ENCODE measurements around the gene IFI27.

The IFI27 gene

GRCh38 chr14:94161058-94161457 is 50.5 kb downstream of the IFI27 start:
- no peak for DNase-seq

GRCh38 chr14:94161981-94162380 is 51.4 kb downstream of the IFI27 start:
- no peak for DNase-seq

- no peak for DNase-seq
Observed at GRCh38 chr14:94162466-94162865, 51.9 kb downstream of the IFI27 start.

GRCh38 chr14:94163796-94164195 is 53.3 kb downstream of the IFI27 start:
- DNase-seq = no peak

DNA sequence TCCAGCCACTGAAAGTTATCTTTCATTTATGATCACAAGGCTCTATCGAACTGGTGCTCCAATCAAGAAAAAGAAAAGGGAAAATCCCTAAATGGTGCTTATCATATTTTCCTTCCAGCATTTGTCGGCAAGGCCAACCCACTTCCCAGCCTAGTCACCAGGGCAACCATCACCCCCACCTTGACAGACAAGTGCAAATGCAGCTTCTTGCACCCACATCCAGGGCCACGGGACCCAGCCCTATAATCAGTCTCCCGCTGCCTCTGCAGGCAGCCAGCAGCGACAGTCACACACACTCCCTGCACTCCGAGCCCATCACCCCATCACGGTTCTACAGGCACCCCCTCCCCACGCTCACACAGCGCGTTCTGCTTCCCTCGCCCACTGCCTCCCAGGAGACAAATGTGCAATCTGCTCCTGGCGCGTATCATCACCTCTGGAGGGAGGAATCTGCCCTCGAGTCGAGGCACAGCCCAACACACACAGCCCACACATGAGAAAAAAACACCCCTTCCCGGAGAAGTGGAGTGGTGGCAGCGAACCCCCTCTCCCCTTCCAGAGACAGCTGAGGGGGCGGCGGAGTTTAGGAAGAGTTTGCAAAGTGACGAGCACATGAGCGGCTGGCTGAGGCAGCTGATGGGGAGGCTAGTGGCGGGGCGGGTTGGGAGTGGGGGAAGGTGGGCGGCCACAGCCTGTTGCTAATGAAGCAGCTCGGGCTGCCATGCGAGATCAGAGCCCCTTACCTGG is 54.3 kb downstream of the IFI27 start:
- no peak for DNase-seq

- no peak for DNase-seq
Observed at GRCh38 chr14:94165744-94166143, 55.2 kb downstream of the IFI27 start.

All from NCI-H774 (cell line).